AG10803 (cell line): ENCODE results near the gene CXCR6.

Experiments used
- DNase-seq: peaks from one replicate; pipeline ENCODE4 v3.0.0; 2010; ENCODE audit warnings: low read depth
- H3K4me3 ChIP-seq: 2 replicates; pipeline ENCODE4 v1.5.1; 2011; ENCODE audit warnings: mild to moderate bottlenecking, low read length, control low read depth
- CTCF ChIP-seq: conservative IDR thresholded peaks from 2 replicates; pipeline ENCODE4 v1.5.1; 2011; ENCODE audit warnings: mild to moderate bottlenecking, low read length, control low read depth, inconsistent platforms

Gene CXCR6

GRCh38 chr3:45933591-45933990, 9.7 kb upstream of the CXCR6 start:
- TF ChIP-seq CTCF: no peak
- no peak overlapping the region for H3K4me3 ChIP-seq
- DNase-seq: no peak

GRCh38 chr3:45936261-45936660, 7.0 kb upstream of the CXCR6 start:
- no peak for DNase-seq
- TF ChIP-seq CTCF: no peak
- H3K4me3 ChIP-seq: no peak overlapping the region

DNA sequence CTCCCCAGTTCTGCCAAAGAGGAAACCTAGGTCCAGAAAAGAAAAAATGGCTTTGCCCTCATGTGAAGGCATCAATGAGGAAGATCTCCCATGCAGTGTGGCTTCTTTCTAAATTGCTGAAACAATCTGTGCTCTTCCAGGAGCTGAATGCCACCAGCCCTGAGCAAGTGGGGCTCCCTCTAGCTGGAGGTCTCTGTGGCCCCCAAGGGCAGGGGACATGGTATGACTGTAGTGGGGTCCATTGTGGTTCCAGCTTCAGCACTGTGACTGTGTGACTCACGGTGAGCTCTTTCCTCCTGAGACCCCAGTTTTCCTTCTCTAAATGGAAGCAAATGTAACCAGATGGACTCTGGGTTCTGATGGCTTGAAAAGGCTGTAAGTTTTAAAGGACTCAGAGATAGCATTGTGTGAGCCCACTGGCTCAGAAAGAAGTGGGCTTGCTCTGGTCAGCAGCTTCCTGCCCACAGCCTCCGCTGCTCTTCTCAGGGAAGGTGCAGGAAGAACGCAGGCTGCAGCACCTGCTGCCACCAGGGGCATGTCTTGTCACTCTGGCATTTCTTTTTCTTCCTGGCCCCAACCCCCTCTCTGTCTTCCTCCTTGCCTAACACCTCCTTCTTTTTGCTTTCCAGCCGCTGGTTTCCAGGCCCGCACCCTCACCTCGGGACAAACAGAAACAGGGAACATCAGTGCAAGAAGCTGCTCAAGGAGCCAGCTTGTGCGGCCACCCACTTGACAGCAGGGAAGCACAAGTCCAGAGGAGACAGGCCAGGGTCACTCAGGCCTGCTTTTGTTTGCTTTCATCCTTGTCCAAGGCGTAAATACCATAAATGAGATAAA, 5.8 kb upstream of the CXCR6 start:
- DNase-seq: no peak
- no peak overlapping the region for H3K4me3 ChIP-seq
- TF ChIP-seq CTCF: no peak

GRCh38 chr3:45938043-45938435, 5.2 kb upstream of the CXCR6 start:
- H3K4me3 ChIP-seq: no peak overlapping the region
- TF ChIP-seq CTCF: no peak
- DNase-seq: no peak

GRCh38 chr3:45938864-45939263, 4.4 kb upstream of the CXCR6 start:
- TF ChIP-seq CTCF: peak; percentile 99
- no peak overlapping the region for H3K4me3 ChIP-seq
- peak; percentile 91 for DNase-seq

- no peak for DNase-seq
- TF ChIP-seq CTCF: no peak
Observed at GRCh38 chr3:45939341-45939771, 3.9 kb upstream of the CXCR6 start.

DNA sequence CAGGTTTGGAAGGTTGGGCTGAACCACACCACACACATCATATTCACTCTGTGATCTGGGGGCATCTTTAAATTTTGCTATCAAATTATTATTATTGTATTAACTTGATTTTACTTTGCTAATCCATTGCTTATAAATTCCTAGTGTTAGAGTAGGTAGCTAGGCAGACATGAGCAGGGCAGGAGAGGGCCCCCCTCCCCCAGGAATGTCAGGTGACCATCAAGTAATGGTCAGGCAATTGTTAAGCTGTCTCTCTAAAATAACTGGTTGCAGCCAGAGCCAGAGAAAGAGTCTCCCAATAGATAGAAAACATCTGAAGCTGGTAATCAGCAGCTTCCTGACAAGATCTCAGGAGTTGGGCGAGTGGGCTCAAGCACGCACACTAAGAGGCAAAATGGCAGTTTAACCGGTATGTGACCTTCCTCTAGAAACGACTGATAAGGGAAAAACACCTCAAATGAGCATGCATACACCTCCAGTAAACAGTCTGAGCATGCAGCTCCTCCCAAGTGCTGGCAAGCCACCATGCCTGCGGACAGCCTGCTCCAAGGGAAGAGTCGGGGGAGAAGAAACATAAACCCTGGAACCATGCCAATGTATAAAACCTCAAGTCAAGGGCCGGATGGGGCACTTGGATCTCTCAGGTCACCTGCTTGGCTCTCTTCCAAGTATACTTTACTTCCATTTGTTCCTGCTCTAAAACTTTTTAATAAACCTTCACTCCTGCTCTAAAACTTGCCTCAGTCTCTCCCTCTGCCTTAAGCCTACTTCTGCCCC, 3.1 kb upstream of the CXCR6 start:
- no peak for DNase-seq
- TF ChIP-seq CTCF: no peak

More at GRCh38 chr3:45939341-45939771, 3.9 kb upstream of the CXCR6 start:
- H3K4me3 ChIP-seq: no peak overlapping the region

More for the DNA sequence above, 3.1 kb upstream of the CXCR6 start:
- no peak overlapping the region for H3K4me3 ChIP-seq
